Amniotic stem cell (primary cell): ENCODE data around the gene SLBP.
A peak's percentile ranks its signal among the peaks of the same experiment; 100 is the strongest.

Experiments
- DNase-seq: peaks from one replicate; lab custom pipeline; 2025; lab: John Stamatoyannopoulos, UW

SLBP gene

GRCh38 chr4:1748465-1748995 lies 36.4 kb upstream of the SLBP start:
- DNase-seq = peak; percentile 51

GRCh38 chr4:1747603-1747967 lies 35.5 kb upstream of the SLBP start:
- no peak for DNase-seq

GRCh38 chr4:1746919-1747602 lies 34.9 kb upstream of the SLBP start:
- no peak for DNase-seq

- no peak for DNase-seq
These were observed 34.2 kb upstream of the SLBP start for GRCh38 chr4:1746265-1746691.

GRCh38 chr4:1745697-1746096 lies 33.6 kb upstream of the SLBP start:
- DNase-seq = no peak

- DNase-seq = no peak
These were observed 33.0 kb upstream of the SLBP start for GRCh38 chr4:1745165-1745564.

- no peak for DNase-seq
These were observed 32.4 kb upstream of the SLBP start for GRCh38 chr4:1744552-1744951.

GRCh38 chr4:1743975-1744374 lies 31.9 kb upstream of the SLBP start:
- DNase-seq = no peak

GRCh38 chr4:1743551-1743950 lies 31.4 kb upstream of the SLBP start:
- no peak for DNase-seq

- DNase-seq = no peak
These were observed 29.1 kb upstream of the SLBP start for GRCh38 chr4:1741208-1741607.

- DNase-seq = no peak
These were observed 28.0 kb upstream of the SLBP start for GRCh38 chr4:1740021-1740545.

- DNase-seq = no peak
These were observed 27.2 kb upstream of the SLBP start for GRCh38 chr4:1739358-1739757.

- no peak for DNase-seq
These were observed 26.3 kb upstream of the SLBP start for GRCh38 chr4:1738410-1738809.

GRCh38 chr4:1737666-1738065 lies 25.5 kb upstream of the SLBP start:
- no peak for DNase-seq

GRCh38 chr4:1736812-1737211 lies 24.7 kb upstream of the SLBP start:
- no peak for DNase-seq

- DNase-seq = no peak
These were observed 23.1 kb upstream of the SLBP start for GRCh38 chr4:1735215-1735614.

- DNase-seq = no peak
These were observed 20.8 kb upstream of the SLBP start for GRCh38 chr4:1732911-1733310.

GRCh38 chr4:1731180-1731579 lies 19.1 kb upstream of the SLBP start:
- DNase-seq = no peak

GRCh38 chr4:1730532-1731135 lies 18.5 kb upstream of the SLBP start:
- no peak for DNase-seq

GRCh38 chr4:1728061-1728980 lies 16.2 kb upstream of the SLBP start:
- DNase-seq = no peak

GRCh38 chr4:1727117-1728031 lies 15.3 kb upstream of the SLBP start:
- DNase-seq = no peak
